Astrocyte (in vitro differentiated cells and primary cell): ENCODE measurements around the gene CHST11. TPM values are rescaled to one million over a fixed set of nuclear protein-coding genes. Genes with fewer than 3 reads are reported as not detected.

ENCODE experiments used
- DNase-seq: peaks from one replicate; pipeline ENCODE4 v3.0.0-alpha.2; 2010; ENCODE audit warnings: low read depth
- FAIRE-seq: peaks from 2 replicates; lab custom pipeline; 2011; peaks lifted over from hg19 to GRCh38; lab: Jason Lieb, UNC
- H2AFZ ChIP-seq: 2 replicates; pipeline ENCODE4 v1.6.0; 2012; ENCODE audit warnings: low read depth, low read length, inconsistent platforms
- H3K27ac ChIP-seq: 2 replicates; pipeline ENCODE4 v1.5.1; 2011; ENCODE audit warnings: low read depth, low read length, inconsistent platforms
- H3K27me3 ChIP-seq: 2 replicates; pipeline ENCODE4 v1.6.0; 2011; ENCODE audit warnings: low read length, inconsistent platforms; ENCODE audit not compliant: insufficient read depth
- H3K36me3 ChIP-seq: 2 replicates; pipeline ENCODE4 v1.5.1; 2011; ENCODE audit warnings: low read length, inconsistent platforms; ENCODE audit not compliant: insufficient read depth
- H3K4me1 ChIP-seq: 2 replicates; pipeline ENCODE4 v1.5.1; 2011; ENCODE audit warnings: low read length, inconsistent platforms; ENCODE audit not compliant: insufficient read depth
- H3K4me2 ChIP-seq: 2 replicates; pipeline ENCODE4 v1.6.0; 2012; ENCODE audit warnings: low read length, inconsistent platforms
- H3K4me3 ChIP-seq: 2 replicates; pipeline ENCODE4 v1.5.1; 2011; ENCODE audit warnings: low read depth, mild to moderate bottlenecking, low read length, inconsistent platforms; ENCODE audit not compliant: insufficient read depth
- H3K79me2 ChIP-seq: 2 replicates; pipeline ENCODE4 v1.6.0; 2012; ENCODE audit warnings: mild to moderate bottlenecking, low read length, inconsistent platforms; ENCODE audit not compliant: insufficient read depth
- H3K9ac ChIP-seq: 2 replicates; pipeline ENCODE4 v1.6.0; 2012; ENCODE audit warnings: mild to moderate bottlenecking, low read length, inconsistent platforms
- H3K9me3 ChIP-seq: 2 replicates; pipeline ENCODE4 v1.5.1; 2012; ENCODE audit warnings: low read depth, mild to moderate bottlenecking, low read length, inconsistent platforms; ENCODE audit not compliant: insufficient read depth
- H4K20me1 ChIP-seq: 2 replicates; pipeline ENCODE4 v1.6.0; 2012; ENCODE audit warnings: low read length, inconsistent platforms; ENCODE audit not compliant: insufficient read depth
- H3K27ac Mint-ChIP-seq: one replicate; pipeline ENCODE4 v1.8.0; 2021; ENCODE audit warnings: mild to moderate bottlenecking, mixed read lengths; ENCODE audit not compliant: unreplicated experiment
- H3K27me3 Mint-ChIP-seq: one replicate; pipeline ENCODE4 v1.8.0; 2021; ENCODE audit warnings: low read depth, mixed read lengths; ENCODE audit not compliant: unreplicated experiment
- H3K36me3 Mint-ChIP-seq: one replicate; pipeline ENCODE4 v1.8.0; 2021; ENCODE audit warnings: low read depth, mixed read lengths; ENCODE audit not compliant: unreplicated experiment
- H3K4me1 Mint-ChIP-seq: one replicate; pipeline ENCODE4 v1.8.0; 2021; ENCODE audit warnings: low read depth, mixed read lengths; ENCODE audit not compliant: unreplicated experiment
- H3K4me3 Mint-ChIP-seq: one replicate; pipeline ENCODE4 v1.8.0; 2021; ENCODE audit warnings: mild to moderate bottlenecking, moderate library complexity, mixed read lengths; ENCODE audit not compliant: unreplicated experiment
- H3K9me3 Mint-ChIP-seq: one replicate; pipeline ENCODE4 v1.8.0; 2021; ENCODE audit warnings: mild to moderate bottlenecking, mixed read lengths; ENCODE audit not compliant: unreplicated experiment
- CTCF ChIP-seq: IDR thresholded peaks from 2 replicates; pipeline ENCODE4 v1.5.1; 2011; ENCODE audit warnings: low read depth, mild to moderate bottlenecking, inconsistent platforms, low read length, moderate library complexity; ENCODE audit not compliant: insufficient read depth
- EZH2 ChIP-seq: IDR thresholded peaks from 2 replicates; pipeline ENCODE4 v1.6.1; 2012; ENCODE audit warnings: mild to moderate bottlenecking, low read length, inconsistent platforms; ENCODE audit not compliant: insufficient read depth
- total RNA-seq: library from RNA; stranded (reverse); gene quantifications from 2 replicates; pipeline ENCODE4 v1.2.1, GENCODE V29; 2021

Gene CHST11
- total RNA-seq, 1 donor from 2014 or later = 30.2 TPM

GRCh38 chr12:104446646-104447421 is 9.9 kb upstream of the CHST11 start:
- Histone ChIP-seq H3K4me1 (no peaks in the 10 kb centered on the region), H3K4me2 (no peak overlapping the region), H3K36me3 (no peaks in the 10 kb centered on the region), H3K9me3 (no peaks in the 10 kb centered on the region), H4K20me1 (no peaks in the 10 kb centered on the region), H2AFZ (no peak overlapping the region), H3K79me2 (no peaks in the 10 kb centered on the region), H3K27me3 (peaks cover 16% of the 10 kb centered on the region), H3K9ac (no peak overlapping the region), H3K4me3 (no peak overlapping the region), H3K27ac (no peak overlapping the region)
- no peak for TF ChIP-seq EZH2
- no peak for TF ChIP-seq CTCF
- Mint-ChIP-seq H3K36me3 (no peaks in the 10 kb centered on the region), H3K27me3 (peaks cover 17% of the 10 kb centered on the region), H3K4me1 (no peaks in the 10 kb centered on the region), H3K4me3 (no peak overlapping the region), H3K9me3 (peaks cover 5% of the 10 kb centered on the region), H3K27ac (no peak overlapping the region)
- DNase-seq (no peak), FAIRE-seq (no peak)

GRCh38 chr12:104448031-104448430 is 8.7 kb upstream of the CHST11 start:
- H3K4me1 ChIP-seq = no peaks in the 10 kb centered on the region
- no peak overlapping the region for H3K27ac ChIP-seq
- no peak overlapping the region for H3K9ac ChIP-seq
- Mint-ChIP-seq H3K36me3 (no peaks in the 10 kb centered on the region), H3K4me3 (no peak overlapping the region), H3K27me3 (peaks cover 19% of the 10 kb centered on the region), H3K9me3 (peaks cover 5% of the 10 kb centered on the region), H3K4me1 (no peaks in the 10 kb centered on the region), H3K27ac (no peak overlapping the region)
- TF ChIP-seq EZH2 (no peak), CTCF (no peak)
- H3K79me2 ChIP-seq = no peaks in the 10 kb centered on the region
- H4K20me1 ChIP-seq = no peaks in the 10 kb centered on the region
- DNase-seq (no peak), FAIRE-seq (no peak)
- no peak overlapping the region for H2AFZ ChIP-seq
- no peaks in the 10 kb centered on the region for H3K9me3 ChIP-seq
- H3K4me3 ChIP-seq = no peak overlapping the region
- no peak overlapping the region for H3K4me2 ChIP-seq
- peaks cover 12% of the 10 kb centered on the region for H3K27me3 ChIP-seq
- H3K36me3 ChIP-seq = no peaks in the 10 kb centered on the region

- Mint-ChIP-seq H3K9me3 (peaks cover 5% of the 10 kb centered on the region), H3K4me1 (no peaks in the 10 kb centered on the region), H3K36me3 (no peaks in the 10 kb centered on the region), H3K4me3 (no peak overlapping the region), H3K27ac (no peak overlapping the region), H3K27me3 (peaks cover 19% of the 10 kb centered on the region)
- Histone ChIP-seq H3K4me3 (no peak overlapping the region), H3K9me3 (no peaks in the 10 kb centered on the region), H4K20me1 (no peaks in the 10 kb centered on the region), H2AFZ (no peak overlapping the region), H3K27me3 (peaks cover 12% of the 10 kb centered on the region), H3K27ac (no peak overlapping the region), H3K4me2 (no peak overlapping the region), H3K79me2 (no peaks in the 10 kb centered on the region), H3K9ac (no peak overlapping the region), H3K36me3 (no peaks in the 10 kb centered on the region), H3K4me1 (no peaks in the 10 kb centered on the region)
- TF ChIP-seq CTCF (no peak), EZH2 (no peak)
- FAIRE-seq (no peak), DNase-seq (no peak)
These were observed 8.3 kb upstream of the CHST11 start for GRCh38 chr12:104448451-104448850.
